Left ventricle myocardium inferior (tissue), 1 donor: ENCODE results near the gene SEC14L3. TPM values are rescaled to one million over a fixed set of nuclear protein-coding genes. Genes with fewer than 3 reads are reported as not detected.

Experiments
- DNase-seq: peaks from one replicate; pipeline ENCODE4 v3.0.0-alpha.2; 2020
- H3K27ac ChIP-seq: fragments of 200-600 bp; replicated peaks from 2 replicates; pipeline ENCODE4 v1.8.0; 2021
- H3K27me3 ChIP-seq: fragments of 200-600 bp; 2 replicates; pipeline ENCODE4 v1.8.0; 2021; ENCODE audit warnings: low read depth
- H3K36me3 ChIP-seq: fragments of 200-600 bp; 2 replicates; pipeline ENCODE4 v1.8.0; 2021
- H3K4me1 ChIP-seq: fragments of 200-600 bp; 2 replicates; pipeline ENCODE4 v1.8.0; 2021
- H3K4me3 ChIP-seq: fragments of 200-600 bp; 2 replicates; pipeline ENCODE4 v1.8.0; 2021; ENCODE audit warnings: mild to moderate bottlenecking, moderate library complexity
- H3K9me3 ChIP-seq: fragments of 200-600 bp; replicated peaks from 2 replicates; pipeline ENCODE4 v1.8.0; 2021
- intact Hi-C: fragments of 100-400 bp; cut with micrococcal nuclease; formaldehyde crosslinking; loops from one replicate; pipeline ENCODE4 v1.11.0; 2022
- total RNA-seq: library from RNA; stranded (reverse); fragmentation: NEBNext Ultra II Directional; extraction: Animal tissue kit (Norgen Biotek cat#: 25700); gene quantifications from one replicate; pipeline ENCODE4 v1.2.1, GENCODE V29; 2021
- TF ChIP-seq, protein P1 (sequence below): fragments of 200-600 bp; IDR thresholded peaks from 2 replicates; pipeline ENCODE4 v1.8.0; 2021; ENCODE audit warnings: antibody characterized with exemption, mild to moderate bottlenecking, borderline replicate concordance
- donor health status: DM: no; HTN: yes; CAD: no; lungs with severe emphysema.

The SEC14L3 gene
- total RNA-seq, 1 donor from 2014 or later: not detected

DNA sequence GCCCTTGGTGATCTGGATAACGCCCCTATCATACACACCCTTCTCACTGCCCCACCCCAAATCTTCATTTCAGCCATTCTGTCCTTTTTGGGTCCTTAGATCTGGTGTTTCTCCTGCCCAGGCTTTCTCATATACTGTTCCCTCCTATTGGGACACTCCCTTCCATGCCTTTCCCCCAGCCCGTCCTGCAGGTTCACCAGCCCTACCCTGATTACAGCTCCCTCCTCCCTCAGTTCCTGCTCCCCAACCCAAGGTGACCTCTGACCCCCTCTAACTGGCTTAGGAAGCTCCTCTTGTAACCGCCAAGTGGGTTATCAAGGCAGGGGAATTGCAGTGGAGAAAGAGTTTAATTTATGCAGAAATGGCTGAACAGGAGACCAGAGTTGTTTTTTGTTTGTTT lies 33.3 kb downstream of the SEC14L3 start:
- intact Hi-C loops: no loop called here
- Histone ChIP-seq H3K4me1 (no peaks in the 10 kb centered on the region), H3K4me3 (no peak overlapping the region), H3K27me3 (peaks cover 32% of the 10 kb centered on the region), H3K9me3 (peaks cover 9% of the 10 kb centered on the region), H3K27ac (no peak overlapping the region), H3K36me3 (no peaks in the 10 kb centered on the region)
- TF ChIP-seq, protein P1, sequence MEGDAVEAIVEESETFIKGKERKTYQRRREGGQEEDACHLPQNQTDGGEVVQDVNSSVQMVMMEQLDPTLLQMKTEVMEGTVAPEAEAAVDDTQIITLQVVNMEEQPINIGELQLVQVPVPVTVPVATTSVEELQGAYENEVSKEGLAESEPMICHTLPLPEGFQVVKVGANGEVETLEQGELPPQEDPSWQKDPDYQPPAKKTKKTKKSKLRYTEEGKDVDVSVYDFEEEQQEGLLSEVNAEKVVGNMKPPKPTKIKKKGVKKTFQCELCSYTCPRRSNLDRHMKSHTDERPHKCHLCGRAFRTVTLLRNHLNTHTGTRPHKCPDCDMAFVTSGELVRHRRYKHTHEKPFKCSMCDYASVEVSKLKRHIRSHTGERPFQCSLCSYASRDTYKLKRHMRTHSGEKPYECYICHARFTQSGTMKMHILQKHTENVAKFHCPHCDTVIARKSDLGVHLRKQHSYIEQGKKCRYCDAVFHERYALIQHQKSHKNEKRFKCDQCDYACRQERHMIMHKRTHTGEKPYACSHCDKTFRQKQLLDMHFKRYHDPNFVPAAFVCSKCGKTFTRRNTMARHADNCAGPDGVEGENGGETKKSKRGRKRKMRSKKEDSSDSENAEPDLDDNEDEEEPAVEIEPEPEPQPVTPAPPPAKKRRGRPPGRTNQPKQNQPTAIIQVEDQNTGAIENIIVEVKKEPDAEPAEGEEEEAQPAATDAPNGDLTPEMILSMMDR: no peak
- no peak for DNase-seq

DNA sequence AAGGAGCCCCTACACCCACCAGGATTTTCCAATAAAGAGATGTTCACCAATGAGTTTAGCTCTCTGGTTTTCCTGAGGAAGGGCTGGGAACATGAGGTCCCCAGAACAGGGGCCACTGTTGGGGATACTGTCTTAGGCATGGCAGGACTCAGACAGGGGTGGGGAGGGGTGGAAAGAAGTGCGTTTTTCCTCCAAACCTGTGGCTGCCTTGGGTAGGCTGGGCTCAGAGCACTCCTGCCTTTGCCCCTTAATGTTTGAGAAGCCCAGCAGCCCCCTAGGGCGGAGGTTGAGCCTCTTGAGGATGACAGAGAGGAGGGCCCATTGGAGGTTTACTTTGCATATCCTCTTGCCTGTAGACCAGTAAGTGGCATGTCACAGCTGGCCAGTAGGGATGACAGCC lies 35.6 kb downstream of the SEC14L3 start:
- H3K27me3 ChIP-seq: peaks cover 21% of the 10 kb centered on the region
- intact Hi-C loops: no loop called here
- TF ChIP-seq, protein P1: no peak
- no peaks in the 10 kb centered on the region for H3K4me1 ChIP-seq
- H3K27ac ChIP-seq: peak overlapping the region; percentile 57
- no peak for DNase-seq
- H3K4me3 ChIP-seq: no peak overlapping the region
- peaks cover 9% of the 10 kb centered on the region for H3K9me3 ChIP-seq
- no peaks in the 10 kb centered on the region for H3K36me3 ChIP-seq

GRCh38 chr22:30435674-30436126 lies 36.1 kb downstream of the SEC14L3 start:
- TF ChIP-seq, protein P1: no peak
- no peak for DNase-seq
- H3K9me3 ChIP-seq: peaks cover 9% of the 10 kb centered on the region
- peak overlapping the region; percentile 57 for H3K27ac ChIP-seq
- no peaks in the 10 kb centered on the region for H3K4me1 ChIP-seq
- H3K36me3 ChIP-seq: no peaks in the 10 kb centered on the region
- intact Hi-C loops: no loop called here
- H3K27me3 ChIP-seq: peaks cover 17% of the 10 kb centered on the region
- H3K4me3 ChIP-seq: no peak overlapping the region

DNA sequence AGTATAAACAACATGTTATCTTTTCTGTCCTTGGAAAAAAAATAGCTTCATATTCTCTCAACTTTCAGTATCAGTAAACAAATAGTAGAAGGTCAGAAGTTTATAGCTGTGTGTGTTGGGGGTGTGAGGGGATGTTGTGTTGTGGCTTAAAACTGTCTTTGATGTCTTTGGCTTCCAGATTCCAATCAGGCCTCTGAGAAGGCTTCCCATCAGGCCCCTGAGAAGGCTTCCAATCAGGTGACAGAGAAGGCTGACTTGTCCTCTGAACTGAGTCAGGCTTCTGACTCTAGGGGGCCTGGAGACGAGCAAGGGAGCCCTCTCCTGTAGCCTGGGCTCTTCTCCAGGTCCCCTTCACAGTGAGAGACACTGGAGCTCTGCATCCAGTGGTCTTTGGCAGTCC lies 37.0 kb downstream of the SEC14L3 start:
- intact Hi-C loops: no loop called here

DNA sequence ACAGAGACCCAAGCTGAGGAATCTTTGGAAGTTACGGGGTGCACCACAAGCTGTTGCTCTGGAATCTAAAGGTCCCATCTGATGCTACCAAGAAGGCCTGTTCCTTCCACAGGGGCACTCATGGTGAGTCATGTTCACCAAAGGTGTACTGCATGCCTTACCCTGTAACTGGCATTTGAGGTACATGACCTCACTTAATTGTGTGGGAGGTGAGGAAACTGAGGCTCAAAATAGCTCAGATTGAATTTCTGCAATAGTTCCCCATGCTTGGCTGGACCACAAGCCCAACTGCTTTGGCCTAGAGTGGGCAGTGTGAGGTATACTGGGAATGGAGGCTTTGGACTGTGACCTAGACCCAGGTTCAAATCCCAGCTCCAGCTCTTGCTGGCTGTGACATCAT lies 38.0 kb downstream of the SEC14L3 start:
- TF ChIP-seq, protein P1: no peak
- DNase-seq: no peak
- Histone ChIP-seq H3K4me3 (no peak overlapping the region), H3K9me3 (peaks cover 9% of the 10 kb centered on the region), H3K27ac (no peak overlapping the region), H3K27me3 (no peaks in the 10 kb centered on the region), H3K36me3 (no peaks in the 10 kb centered on the region), H3K4me1 (no peaks in the 10 kb centered on the region)
- intact Hi-C loops: no loop called here

More for the DNA sequence above, 37.0 kb downstream of the SEC14L3 start:
- Histone ChIP-seq H3K4me1 (no peaks in the 10 kb centered on the region), H3K4me3 (no peak overlapping the region), H3K9me3 (peaks cover 9% of the 10 kb centered on the region), H3K27me3 (peaks cover 8% of the 10 kb centered on the region), H3K27ac (no peak overlapping the region), H3K36me3 (no peaks in the 10 kb centered on the region)
- TF ChIP-seq, protein P1: no peak
- no peak for DNase-seq
